DND-41 (cell line): ENCODE data around the gene RIC8A.

Experiments
- ATAC-seq: fragments of 200-7000 bp; cut with Tn5 transposase; 3 replicates; pipeline ENCODE4 v1.9.1; 2021; ENCODE audit warnings: low read depth; ENCODE audit not compliant: insufficient read depth
- DNase-seq: peaks from one replicate; pipeline ENCODE4 v3.0.0-alpha.2; 2020
- H2AFZ ChIP-seq: 2 replicates; pipeline ENCODE4 v1.6.0; 2012; ENCODE audit warnings: low read depth, low read length
- H3K27ac ChIP-seq: 2 replicates; pipeline ENCODE4 v1.5.1; 2012; ENCODE audit warnings: low read length, inconsistent platforms
- H3K27me3 ChIP-seq: fragments of 200-600 bp; sonication (generic); 2 replicates; pipeline ENCODE4 v1.6.0; 2012; ENCODE audit warnings: low read length, mild to moderate bottlenecking, inconsistent platforms; ENCODE audit not compliant: insufficient read depth, poor library complexity
- H3K36me3 ChIP-seq: 2 replicates; pipeline ENCODE4 v1.5.1; 2012; ENCODE audit warnings: low read length, inconsistent platforms; ENCODE audit not compliant: insufficient read depth
- H3K4me1 ChIP-seq: 2 replicates; pipeline ENCODE4 v1.5.1; 2012; ENCODE audit warnings: mild to moderate bottlenecking, low read length; ENCODE audit not compliant: insufficient read depth
- H3K4me2 ChIP-seq: 2 replicates; pipeline ENCODE4 v1.6.0; 2012; ENCODE audit warnings: mild to moderate bottlenecking, moderate library complexity, low read length, inconsistent platforms; ENCODE audit not compliant: insufficient read depth
- H3K4me3 ChIP-seq, 2 experiments: fragments of 200-600 bp in 1 of 2; shearing (Covaris generic) in 1 of 2; 2 replicates each; pipeline ENCODE4 v1.5.1; 2012 to 2016; ENCODE audit warnings: inconsistent platforms in 2 of 2, low read length in 2 of 2, mild to moderate bottlenecking in 2 of 2, low read depth in 1 of 2, moderate library complexity in 1 of 2
- H3K79me2 ChIP-seq: 2 replicates; pipeline ENCODE4 v1.6.0; 2012; ENCODE audit warnings: low read length, inconsistent platforms; ENCODE audit not compliant: insufficient read depth
- H3K9ac ChIP-seq: 2 replicates; pipeline ENCODE4 v1.6.0; 2012; ENCODE audit warnings: low read depth, mild to moderate bottlenecking, inconsistent platforms, low read length, moderate library complexity
- H3K9me3 ChIP-seq: 2 replicates; pipeline ENCODE4 v1.5.1; 2012; ENCODE audit warnings: low read length, moderate library complexity, mild to moderate bottlenecking, inconsistent platforms; ENCODE audit not compliant: insufficient read depth, severe bottlenecking
- H4K20me1 ChIP-seq: 2 replicates; pipeline ENCODE4 v1.6.0; 2012; ENCODE audit warnings: low read length; ENCODE audit not compliant: insufficient read depth
- EZH2 ChIP-seq: IDR thresholded peaks from 3 replicates; pipeline ENCODE4 v1.6.1; 2012; ENCODE audit warnings: borderline replicate concordance, low read depth, mild to moderate bottlenecking, moderate library complexity, low read length, inconsistent platforms; ENCODE audit not compliant: severe bottlenecking
- TF ChIP-seq, protein P1 (sequence below): IDR thresholded peaks from 2 replicates; pipeline ENCODE4 v1.5.1; 2012; ENCODE audit warnings: borderline replicate concordance, low read length, moderate library complexity, mild to moderate bottlenecking; ENCODE audit not compliant: poor library complexity, severe bottlenecking; ENCODE audit errors: extremely low read depth

The RIC8A gene

DNA sequence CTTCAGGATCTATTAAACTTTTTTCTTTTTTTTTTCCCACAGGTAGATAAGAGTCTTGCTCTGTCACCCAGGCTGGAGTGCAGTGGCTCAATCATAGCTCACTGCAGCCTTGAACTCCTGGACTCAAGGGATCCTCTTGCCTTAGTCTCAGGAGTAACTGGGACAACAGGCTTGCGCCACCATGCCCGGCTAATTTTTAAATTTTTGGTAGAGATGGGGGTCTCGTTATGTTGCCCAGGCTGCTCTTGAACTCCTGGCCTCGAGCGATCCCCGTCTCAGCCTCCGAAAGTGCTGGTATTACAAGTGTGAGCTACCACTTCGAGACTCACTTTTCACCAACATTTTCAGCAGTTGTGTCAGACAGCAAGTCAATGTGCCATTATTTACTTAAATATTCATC, 27.7 kb downstream of the RIC8A start:
- H3K79me2 ChIP-seq, result peaks cover 42% of the 10 kb centered on the region
- H3K36me3 ChIP-seq, result peaks cover 20% of the 10 kb centered on the region
- H3K27me3 ChIP-seq, result no peaks in the 10 kb centered on the region
- H3K9me3 ChIP-seq, result no peaks in the 10 kb centered on the region
- DNase-seq, result no peak
- H2AFZ ChIP-seq, result no peak overlapping the region
- peaks cover 37% of the 10 kb centered on the region for H3K4me1 ChIP-seq
- peak overlapping the region; percentile 92 for H3K4me2 ChIP-seq
- H3K27ac ChIP-seq, result peak overlapping the region; percentile 65
- no peak for TF ChIP-seq EZH2
- TF ChIP-seq, protein P1, sequence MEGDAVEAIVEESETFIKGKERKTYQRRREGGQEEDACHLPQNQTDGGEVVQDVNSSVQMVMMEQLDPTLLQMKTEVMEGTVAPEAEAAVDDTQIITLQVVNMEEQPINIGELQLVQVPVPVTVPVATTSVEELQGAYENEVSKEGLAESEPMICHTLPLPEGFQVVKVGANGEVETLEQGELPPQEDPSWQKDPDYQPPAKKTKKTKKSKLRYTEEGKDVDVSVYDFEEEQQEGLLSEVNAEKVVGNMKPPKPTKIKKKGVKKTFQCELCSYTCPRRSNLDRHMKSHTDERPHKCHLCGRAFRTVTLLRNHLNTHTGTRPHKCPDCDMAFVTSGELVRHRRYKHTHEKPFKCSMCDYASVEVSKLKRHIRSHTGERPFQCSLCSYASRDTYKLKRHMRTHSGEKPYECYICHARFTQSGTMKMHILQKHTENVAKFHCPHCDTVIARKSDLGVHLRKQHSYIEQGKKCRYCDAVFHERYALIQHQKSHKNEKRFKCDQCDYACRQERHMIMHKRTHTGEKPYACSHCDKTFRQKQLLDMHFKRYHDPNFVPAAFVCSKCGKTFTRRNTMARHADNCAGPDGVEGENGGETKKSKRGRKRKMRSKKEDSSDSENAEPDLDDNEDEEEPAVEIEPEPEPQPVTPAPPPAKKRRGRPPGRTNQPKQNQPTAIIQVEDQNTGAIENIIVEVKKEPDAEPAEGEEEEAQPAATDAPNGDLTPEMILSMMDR, result no peak
- no peak for ATAC-seq
- peak overlapping the region; percentile 64 for H3K9ac ChIP-seq
- peak overlapping the region; percentile 24 to 73; a peak in 3 of 4 replicates for H3K4me3 ChIP-seq
- peaks cover 17% of the 10 kb centered on the region for H4K20me1 ChIP-seq

DNA sequence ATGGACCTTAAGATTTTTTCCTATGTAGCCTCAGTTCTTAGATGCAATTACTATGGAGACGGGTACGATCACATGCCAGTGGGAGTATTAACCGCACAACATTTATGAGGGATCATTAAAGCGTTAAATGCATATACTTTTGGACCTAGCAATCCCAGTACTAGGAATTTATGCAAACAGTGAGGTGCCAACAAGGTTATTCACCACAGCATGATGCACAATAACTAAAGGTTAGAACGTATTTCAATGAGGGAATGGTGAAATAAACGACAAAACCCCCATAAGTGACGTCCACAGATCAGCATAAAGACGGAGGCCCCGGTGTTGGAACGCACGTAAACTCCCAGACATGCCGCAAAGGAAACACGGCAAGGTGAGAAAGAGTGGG, 28.1 kb downstream of the RIC8A start:
- ATAC-seq, result peak; percentile 14
- H3K9me3 ChIP-seq, result no peaks in the 10 kb centered on the region
- peaks cover 46% of the 10 kb centered on the region for H3K79me2 ChIP-seq
- TF ChIP-seq, protein P1, result no peak
- no peak for TF ChIP-seq EZH2
- peak overlapping the region; percentile 92 for H3K4me2 ChIP-seq
- peaks cover 17% of the 10 kb centered on the region for H4K20me1 ChIP-seq
- H3K4me3 ChIP-seq, result peak overlapping the region; percentile 24 to 73; a peak in 3 of 4 replicates
- peak overlapping the region; percentile 64 for H3K9ac ChIP-seq
- H3K27me3 ChIP-seq, result no peaks in the 10 kb centered on the region
- peaks cover 20% of the 10 kb centered on the region for H3K36me3 ChIP-seq
- H2AFZ ChIP-seq, result peak overlapping the region; percentile 69
- H3K27ac ChIP-seq, result peak overlapping the region; percentile 65
- no peak for DNase-seq
- peaks cover 40% of the 10 kb centered on the region for H3K4me1 ChIP-seq

DNA sequence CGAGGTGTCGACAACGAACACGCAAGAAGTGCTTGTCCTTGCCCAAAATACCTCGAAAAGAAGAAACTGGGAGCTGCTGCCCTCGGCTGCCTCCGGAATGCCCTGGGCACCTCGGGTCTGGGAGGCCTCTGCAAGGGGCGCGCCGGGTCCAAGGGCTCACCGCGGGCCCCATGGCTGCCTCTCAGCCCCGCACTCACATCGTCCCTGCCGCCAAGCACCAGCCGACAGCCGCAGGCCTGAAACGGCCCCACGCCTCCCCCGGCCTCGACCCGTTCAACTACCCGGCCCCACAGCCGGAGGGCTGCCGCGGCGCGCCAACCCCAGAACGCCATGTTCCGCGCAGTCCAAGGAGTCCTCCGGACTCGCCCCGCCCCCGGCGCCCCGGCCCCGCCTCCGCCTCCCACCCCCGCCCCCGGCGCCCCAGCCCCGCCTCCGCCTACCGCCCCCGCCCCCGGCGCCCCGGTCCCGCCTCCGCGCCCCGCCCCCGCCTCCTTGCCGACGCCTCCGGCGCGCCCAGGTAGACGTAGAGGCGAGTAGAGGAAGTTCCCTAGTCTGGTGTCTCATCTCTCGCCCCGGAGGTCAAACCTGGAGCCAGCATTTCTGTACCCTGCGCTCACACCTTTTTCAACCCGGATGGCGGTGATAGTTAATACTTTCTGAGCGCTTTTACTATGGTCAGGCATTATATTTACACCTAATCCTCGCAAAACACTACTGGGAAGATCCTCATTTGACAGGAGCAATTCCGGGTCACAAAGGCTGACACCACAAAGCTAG, 28.7 kb downstream of the RIC8A start, which contains the start of gene SIRT3:
SIRT3 (minus strand) TSS at position 346 of the 777 bp plus-strand sequence; CDS start at position 332, 14 bp downstream.
- ATAC-seq (peak; percentile 79), DNase-seq (peak; percentile 84)
- H3K27ac ChIP-seq, result peak within 1 kb of the TSS; percentile 84
- no peaks in the 10 kb centered on the region for H3K9me3 ChIP-seq
- peak within 1 kb of the TSS; percentile 76 for H3K9ac ChIP-seq
- peaks cover 25% of the 10 kb centered on the region for H3K36me3 ChIP-seq
- peak within 1 kb of the TSS; percentile 76 to 86 for H3K4me3 ChIP-seq
- peak within 1 kb of the TSS; percentile 92 for H3K4me2 ChIP-seq
- no peaks in the 10 kb centered on the region for H3K27me3 ChIP-seq
- peaks cover 17% of the 10 kb centered on the region for H4K20me1 ChIP-seq
- peak within 1 kb of the TSS; percentile 78 for H2AFZ ChIP-seq
- peaks cover 51% of the 10 kb centered on the region for H3K79me2 ChIP-seq
- peaks cover 40% of the 10 kb centered on the region for H3K4me1 ChIP-seq
- no peak for TF ChIP-seq EZH2
- TF ChIP-seq, protein P1, result peak; percentile 12
